NCI-H2081 treated with DMSO at 0.1 percent for 48 hours (cell line): ENCODE data around the gene H2AZ1.
"Not testable (repeated sequence)": the region's sequence is repeated elsewhere in the genome, so short reads cannot be mapped to it uniquely, and the experiment has no call there.

Experiments
- DNase-seq: peaks from one replicate; lab custom pipeline; 2025; lab: John Stamatoyannopoulos, UW

The H2AZ1 gene

DNA sequence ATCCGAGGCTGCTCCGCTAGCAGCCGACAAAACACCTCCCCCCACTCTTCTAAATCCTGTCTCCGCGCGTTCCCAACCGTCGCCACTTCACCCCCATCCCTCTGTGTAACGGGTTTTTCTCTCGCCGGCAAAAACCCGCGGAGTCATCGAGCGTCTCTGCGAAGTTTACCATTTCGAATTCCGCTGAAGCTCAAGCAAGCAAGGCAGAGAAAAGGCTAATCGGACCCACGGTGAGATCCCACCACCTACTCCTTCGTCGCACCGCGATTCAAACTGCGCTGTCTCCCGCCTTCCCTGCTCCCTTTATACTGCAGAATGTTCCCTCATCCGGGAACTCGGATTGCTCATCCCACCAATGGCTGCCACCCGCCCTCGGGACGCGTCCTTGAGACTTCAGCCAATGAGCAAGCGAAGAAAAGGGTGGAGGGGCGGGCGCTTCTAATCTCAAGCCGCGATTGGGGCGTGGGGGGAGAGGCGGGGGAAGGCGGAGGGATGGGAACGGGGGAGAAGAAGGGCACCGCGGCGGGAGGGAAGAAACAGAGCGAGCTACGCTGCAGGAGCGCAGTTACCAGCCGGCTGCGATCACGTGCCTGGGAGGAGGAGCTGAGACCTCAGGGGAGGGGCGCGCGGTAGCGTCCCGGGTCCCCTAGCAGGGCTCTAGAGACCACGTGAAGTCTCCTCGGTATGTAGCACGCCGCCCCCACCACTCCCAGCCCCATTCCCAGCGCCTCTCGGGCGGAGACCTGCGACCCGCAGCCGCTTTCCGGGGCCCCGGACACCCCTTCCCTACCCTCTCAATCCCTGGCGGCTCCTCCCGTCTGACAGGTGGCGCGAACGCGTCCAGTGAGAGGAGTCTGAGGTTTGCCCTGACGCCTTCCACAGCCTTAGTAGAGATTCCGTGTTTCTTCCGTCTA lies at the start of gene H2AZ1:
TSS of gene H2AZ1 (minus strand) at position 277 of the 914 bp plus-strand sequence. CDS start at position 172, 105 bp downstream.
- peak; percentile 84 for DNase-seq

DNA sequence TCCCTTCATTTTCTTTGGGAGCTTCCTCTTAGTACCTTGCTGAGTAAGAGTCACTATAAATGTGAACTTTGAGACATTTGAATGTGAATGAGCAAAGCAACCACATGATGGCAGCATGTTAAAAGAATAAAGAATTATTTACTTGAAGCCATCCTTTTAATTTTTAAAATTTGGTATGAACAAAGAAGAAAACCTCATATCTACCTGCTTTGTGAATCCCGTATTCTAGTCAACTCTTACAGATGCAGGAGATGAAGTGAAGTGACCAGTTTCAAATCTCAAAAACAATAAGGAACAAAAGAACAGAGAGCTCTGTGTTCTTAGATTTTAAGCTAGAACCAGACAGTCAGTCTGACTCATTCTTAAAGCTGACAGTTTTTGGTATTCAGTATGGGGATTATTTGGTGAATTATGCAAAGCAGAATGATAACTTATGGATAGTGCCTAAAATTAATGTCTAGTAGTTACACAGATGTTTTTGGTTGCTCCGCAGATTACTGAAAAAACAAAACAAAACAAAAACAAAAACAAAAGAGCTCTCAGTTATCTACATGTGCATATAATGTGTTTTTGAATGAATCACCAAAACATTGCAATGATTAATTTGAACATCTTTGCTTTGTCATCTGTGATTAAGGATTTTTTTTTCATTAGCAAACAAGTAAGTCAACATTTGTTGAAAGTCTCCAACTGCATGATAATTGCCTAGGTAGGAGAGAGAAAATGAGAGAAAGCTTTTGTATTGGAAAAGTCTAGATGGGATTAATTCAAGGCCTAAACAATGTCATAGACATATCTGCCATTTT lies 48.2 kb upstream of the H2AZ1 start:
- peak; percentile 35 for DNase-seq

DNA sequence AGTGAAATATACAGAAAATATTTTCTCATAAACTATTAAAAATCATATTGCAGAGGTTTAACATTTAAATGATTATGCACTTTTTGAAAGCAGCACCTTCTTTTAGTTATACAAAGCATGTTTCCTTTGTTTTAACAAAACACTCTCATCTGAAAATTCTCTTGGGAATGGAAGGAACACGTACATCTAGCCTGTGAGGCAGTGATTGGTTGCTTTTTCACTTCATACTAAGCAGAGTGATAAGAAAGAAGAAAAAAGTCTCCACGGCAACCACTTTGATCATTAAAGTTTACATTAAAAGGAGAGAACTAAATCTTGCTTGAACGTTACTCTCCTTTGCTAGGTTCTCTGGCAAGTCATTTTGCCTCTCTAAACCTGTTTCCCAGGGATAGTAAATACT lies 41.7 kb upstream of the H2AZ1 start:
- DNase-seq, result no peak

DNA sequence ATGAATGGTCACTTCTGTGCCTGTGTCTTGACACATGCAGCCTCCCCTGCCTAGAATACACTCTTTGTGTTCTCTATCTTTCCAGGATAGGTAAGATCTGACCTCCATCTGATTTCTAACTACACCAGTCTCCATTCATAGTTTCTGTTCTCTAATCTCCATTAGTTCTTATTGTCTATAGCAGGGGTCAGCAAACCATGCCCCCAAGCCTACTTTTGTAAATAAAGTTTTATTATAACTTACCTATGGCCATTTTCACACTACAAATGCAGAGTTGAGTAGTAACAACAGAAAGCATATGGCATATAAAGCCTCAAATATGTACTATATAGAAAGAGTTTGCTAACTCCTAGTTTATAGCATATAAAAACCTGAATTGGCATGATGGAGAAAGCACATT lies 37.6 kb upstream of the H2AZ1 start:
- no peak for DNase-seq

DNA sequence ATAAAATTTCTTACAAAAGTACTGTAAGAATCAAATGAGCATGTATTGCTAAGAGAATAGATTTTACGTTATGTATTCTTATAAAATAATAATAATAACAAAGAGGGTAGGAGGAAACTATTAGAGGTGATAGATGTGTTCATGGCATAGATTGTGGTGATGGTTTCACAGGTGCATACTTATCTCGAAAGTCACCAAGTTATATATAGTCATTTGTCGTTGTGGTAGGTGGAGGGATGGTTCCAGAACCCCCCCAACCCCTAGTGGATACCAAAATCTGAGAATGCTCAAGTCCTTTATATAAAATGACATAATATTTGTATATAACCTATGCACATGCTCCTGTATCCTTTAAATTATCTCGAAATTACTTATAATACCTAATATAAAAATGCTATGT lies 36.7 kb upstream of the H2AZ1 start:
- no peak for DNase-seq

DNA sequence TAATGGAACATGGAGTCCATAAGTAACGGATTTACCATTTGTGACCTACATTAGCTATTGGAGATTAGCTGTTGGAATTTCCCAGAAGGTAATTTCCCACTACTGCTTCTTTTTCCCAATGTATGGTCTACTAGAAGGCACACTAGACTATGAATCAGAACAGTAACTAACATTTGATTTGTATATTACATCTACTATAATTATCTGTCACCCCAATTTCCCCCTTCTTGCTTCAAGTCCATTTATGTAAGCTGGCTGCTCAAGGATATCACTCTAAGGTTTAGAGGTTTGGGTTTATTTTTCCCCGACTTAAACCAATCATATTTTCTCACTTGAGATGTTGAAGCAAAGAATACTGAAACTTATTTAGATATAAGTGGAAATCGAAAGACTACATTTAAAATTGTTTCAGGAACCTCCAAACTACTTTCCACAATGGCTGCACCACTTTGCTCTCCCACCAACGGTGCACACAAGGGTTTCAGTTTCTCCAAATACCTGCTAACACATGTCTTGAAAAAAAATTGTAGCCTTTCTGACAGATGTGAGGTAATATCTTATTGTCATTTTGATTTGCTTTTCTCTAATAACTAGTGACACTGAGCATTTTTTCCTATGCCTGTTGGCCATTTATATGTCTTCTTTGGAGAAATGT lies 33.3 kb upstream of the H2AZ1 start:
- DNase-seq, result no peak

DNA sequence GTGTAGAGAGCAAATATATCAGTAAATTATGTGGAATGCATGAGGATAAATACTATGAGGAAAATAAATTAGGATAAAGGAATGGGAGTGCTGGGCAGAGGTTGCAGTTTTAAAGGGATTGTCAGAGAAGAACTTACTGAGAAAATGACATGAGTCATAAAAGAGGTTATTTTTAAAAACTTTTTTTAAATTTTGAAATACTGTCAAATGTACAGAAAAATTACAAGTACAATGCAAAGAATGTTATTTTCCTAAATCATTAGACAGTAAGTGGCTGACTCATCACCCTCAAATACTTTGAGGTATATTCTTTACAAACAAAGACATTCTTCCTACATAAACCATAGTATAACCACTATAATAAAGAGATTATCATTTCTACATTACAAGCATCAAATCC lies 29.8 kb upstream of the H2AZ1 start:
- no peak for DNase-seq

DNA sequence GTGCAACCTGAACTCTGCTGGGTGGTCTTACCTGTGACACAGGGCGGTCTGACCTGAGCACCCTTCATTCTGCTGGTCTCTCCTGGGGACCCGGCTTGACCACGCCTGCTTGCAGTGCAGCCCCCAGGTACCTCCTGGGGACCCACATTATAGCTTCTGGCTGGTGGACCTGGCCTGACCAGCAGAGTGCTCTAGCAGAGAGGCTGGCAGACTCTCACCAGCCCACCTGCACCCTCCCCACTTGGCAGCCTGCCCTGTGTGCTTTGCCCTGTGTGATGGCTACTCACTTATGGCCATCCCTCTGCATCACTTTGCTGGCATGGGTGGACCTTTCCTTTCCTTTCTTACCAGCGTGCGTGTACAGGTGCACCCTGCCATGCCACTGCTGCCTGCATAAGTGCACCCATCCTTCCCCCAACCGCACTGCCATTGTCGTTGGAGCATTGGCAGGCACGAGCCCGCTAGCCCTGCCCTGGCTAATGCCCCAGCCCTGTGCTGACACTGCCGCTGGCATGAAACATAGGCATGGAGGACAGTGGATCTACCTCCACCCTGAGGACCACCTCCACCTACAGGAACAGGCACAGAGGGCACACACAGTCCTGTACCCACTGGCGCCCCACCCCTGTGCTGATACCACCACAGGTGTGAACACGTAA lies 21.5 kb upstream of the H2AZ1 start:
- no peak for DNase-seq

DNA sequence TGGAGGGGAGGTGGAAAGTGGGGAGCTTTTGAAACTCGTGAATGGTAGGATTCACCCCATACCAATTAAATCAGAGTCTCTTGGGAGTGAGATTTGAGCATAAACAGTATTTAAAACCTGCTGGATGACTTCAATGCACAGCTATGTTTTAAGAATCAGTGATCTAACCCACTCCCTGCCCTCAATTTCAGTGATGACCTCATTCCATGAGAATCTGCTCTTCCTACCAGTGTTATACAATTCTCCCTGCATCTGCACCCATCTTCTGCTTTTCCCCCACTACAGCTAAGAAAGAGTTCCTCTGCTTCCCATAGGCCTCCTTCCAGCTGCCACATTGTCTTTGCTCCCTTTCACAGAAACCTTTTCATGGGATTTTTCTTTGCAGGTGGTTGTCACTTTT lies 18.3 kb upstream of the H2AZ1 start:
- no peak for DNase-seq

DNA sequence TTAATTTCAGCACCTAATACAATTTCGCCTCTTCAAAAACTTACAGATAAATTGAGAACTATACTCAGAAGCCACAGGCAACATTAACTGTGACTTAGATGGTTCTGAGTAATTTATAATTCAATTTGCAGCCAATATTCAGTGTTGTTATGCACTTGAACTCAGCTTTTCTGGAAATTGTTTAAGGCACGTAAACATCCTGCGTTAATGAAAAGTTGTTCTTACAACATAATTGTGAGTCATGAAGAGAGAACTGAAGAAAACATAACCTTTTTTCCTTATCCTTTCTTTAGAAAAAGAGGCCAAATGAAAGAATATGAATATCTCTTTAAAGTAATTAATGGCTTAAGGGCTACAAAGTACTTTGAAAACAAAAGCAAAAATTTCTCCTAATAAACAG lies 16.6 kb upstream of the H2AZ1 start:
- DNase-seq, result no peak

DNA sequence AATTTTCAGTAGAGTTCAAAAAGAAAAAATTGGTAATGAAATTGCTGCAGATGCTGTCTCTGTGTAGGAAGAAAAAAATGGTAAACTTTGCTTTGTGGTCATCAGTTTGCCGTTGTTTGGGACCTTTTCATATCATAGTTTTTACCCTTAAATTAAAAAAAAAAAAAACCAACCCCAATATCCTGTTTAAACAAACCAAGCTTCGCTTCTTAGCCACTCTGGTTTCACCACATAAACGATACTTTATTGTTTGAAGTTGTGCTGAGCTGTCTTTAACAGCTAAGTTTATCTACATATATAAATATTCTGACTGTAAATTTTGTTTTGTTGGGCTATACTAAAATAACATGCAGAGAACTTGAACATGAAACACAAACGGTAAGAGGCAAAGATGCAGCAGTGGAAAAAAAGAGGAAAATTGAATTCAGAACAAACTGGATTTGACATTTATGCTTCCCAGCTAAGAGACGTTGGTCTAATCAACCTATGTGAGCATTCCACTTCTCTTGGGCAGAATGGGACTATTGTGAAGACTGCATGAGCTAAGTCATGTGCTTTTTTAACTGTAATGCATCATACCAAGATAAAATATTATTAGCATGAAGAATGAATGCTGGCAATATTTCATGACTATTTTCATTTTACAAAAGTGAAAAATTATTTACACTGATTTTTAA lies 15.7 kb upstream of the H2AZ1 start:
- no peak for DNase-seq

DNA sequence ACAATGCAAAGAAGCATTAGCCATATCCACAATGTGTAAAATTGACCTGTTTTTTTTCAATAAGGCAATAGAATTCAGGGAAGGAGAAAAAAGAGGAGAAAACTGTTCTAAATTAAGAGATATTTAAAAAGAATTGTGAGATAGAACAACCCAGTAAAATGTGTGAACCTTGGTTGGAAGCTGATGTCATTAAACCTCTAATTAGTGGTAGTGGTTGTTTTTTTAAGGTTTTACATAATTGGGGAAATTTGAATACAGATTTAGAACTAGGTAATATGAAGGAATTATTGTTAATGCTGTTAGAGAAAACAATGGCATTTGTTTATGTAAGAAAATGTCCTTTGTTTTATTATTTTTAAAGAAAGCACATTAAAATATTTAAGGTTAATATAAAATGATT lies 15.1 kb upstream of the H2AZ1 start:
- DNase-seq, result no peak

DNA sequence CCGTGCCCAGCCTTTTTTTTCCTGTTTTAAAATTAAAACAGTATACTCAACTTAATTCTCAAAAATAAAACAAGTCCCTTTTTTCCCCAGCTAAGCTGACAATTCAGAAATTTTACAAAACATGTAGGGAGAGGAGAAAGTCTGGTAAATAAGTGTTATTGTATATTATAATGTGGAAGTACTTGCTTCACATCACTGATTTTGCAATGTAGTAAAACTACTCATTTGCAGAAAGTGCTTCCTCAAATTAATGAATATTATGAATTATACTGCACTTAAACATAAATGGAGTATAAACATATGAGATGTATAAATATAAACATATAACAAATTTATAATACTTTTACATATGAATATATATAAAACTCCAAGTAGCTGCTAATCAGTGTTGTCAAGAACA lies 11.6 kb upstream of the H2AZ1 start:
- no peak for DNase-seq

DNA sequence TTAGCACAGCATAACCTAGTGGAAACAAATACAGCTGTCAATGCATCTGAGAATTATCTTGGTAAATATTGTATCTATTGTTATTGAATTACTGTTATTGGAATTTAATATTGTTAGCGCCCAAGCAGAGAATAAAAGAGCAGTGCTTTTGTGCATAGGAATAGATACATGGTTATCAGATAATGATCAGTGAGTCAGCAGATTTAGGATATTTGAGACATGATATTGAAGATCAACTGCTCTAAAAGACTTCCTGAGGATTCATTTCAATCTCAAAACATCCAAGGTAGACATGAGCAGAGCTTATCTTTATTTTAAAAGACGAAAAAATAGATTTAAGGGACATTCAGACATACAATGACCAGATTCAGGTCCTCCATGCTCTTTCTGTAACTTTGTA lies 10.6 kb upstream of the H2AZ1 start:
- DNase-seq, result no peak

DNA sequence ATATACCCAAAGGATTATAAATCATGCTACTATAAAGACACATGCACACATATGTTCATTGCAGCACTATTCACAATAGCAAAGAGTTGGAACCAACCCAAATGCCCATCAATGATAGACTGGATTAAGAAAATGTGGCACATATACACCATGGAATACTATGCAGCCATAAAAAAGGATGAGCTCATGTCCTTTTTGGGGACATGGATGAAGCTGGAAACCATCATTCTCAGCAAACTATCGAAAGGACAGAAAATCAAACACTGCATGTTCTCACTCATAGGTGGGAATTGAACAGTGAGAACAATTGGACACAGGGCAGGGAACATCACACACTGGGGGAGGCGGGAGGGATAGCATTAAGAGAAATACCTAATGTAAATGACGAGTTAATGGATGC lies 8.1 kb upstream of the H2AZ1 start:
- DNase-seq, result not testable (repeated sequence)

DNA sequence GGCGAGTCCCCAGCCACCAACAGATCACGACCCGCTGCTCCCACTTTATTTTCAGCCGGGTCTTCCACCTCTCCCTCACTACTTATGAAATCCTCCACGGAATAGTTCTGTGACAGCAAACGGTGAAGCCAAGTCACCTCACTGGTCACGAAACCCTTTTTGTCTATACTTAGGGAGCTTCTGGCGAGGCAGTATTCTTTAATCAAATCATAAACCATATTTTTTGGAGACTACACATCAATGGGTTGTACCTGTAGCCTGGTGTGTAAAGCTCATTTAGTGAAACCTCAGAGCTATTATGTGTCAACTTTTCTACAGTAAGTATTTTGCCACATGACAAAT lies 809 bp upstream of the H2AZ1 start:
- no peak for DNase-seq

DNA sequence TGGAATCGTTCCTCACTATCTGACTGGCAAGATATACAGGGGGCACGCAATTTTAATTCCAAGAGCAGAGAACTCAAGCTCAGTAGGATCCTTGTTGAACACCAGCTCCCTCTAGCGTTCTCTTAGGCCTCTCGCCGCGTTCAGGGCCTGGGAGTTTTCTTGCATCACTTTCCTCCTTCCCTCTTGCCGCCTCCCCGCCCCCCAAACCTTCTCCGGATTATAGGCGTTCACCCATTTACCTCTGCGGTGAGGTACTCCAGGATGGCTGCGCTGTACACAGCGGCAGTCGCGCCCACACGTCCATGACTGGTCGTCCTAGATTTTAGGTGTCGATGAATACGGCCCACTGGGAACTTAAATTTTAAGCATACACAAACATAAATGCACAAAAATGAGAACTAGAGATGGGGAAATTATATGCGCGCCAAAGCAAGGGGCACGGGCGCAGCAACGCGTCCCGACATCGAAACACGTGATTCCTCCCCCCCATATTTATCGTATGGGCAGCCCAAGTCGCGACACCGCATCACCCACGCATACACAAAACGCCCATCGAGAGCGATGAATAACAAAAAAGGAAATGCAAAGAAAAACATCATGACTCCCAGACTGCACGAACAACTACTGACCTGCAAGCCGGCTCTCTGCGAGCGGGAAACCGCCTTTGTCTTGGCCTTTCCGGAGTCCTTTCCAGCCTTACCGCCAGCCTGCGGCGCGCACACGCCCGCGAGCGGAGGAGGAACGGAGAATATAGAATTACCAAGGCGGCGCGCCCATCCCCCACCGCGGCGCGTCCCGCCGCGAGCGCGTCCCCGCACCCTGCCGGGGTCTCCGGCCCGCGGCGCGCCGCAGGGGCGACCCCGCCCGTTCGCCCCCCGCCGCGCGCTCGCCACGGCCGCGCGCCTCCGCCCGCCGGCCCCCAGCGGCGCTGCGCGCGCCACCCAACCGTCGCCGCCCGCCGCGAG lies 759 bp downstream of the H2AZ1 start:
- peak; percentile 51 for DNase-seq

DNA sequence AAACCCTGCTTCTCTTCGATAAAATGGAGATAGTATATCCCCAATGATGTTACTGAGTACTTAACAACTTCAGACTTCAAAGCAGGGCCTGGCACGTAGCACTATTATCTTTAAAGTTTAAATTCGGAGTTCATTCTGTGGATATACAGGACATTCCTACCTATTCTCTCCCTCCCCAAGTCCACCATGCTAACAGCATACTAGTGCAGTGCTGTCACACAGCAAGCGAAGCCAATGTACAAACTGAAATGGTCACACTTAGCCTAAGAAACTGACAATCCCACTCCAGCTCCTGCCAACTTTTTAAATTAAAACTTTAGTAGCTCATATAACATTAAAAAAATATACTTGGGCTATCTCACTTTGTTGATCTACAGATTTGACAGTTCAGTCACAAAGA lies 2.5 kb downstream of the H2AZ1 start:
- DNase-seq, result no peak

DNA sequence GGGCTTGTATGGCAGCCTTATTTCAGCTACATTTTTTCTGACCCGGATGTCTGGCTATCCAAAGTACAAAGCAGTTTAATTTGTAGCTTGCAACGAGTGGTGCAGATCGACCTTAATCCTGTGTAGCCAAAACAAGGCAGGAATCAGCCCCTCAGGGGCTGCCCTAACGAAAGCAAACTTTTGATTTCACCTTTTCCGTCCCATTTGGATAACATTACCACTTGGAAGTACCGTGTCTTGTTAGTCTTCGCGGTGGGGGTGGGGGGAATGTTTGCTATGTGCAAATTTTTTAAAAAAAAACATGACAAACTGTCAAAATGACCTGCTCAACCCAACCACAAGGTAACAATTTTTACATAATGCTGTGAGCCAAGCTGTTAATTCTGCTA lies 2.9 kb downstream of the H2AZ1 start:
- DNase-seq, result no peak

DNA sequence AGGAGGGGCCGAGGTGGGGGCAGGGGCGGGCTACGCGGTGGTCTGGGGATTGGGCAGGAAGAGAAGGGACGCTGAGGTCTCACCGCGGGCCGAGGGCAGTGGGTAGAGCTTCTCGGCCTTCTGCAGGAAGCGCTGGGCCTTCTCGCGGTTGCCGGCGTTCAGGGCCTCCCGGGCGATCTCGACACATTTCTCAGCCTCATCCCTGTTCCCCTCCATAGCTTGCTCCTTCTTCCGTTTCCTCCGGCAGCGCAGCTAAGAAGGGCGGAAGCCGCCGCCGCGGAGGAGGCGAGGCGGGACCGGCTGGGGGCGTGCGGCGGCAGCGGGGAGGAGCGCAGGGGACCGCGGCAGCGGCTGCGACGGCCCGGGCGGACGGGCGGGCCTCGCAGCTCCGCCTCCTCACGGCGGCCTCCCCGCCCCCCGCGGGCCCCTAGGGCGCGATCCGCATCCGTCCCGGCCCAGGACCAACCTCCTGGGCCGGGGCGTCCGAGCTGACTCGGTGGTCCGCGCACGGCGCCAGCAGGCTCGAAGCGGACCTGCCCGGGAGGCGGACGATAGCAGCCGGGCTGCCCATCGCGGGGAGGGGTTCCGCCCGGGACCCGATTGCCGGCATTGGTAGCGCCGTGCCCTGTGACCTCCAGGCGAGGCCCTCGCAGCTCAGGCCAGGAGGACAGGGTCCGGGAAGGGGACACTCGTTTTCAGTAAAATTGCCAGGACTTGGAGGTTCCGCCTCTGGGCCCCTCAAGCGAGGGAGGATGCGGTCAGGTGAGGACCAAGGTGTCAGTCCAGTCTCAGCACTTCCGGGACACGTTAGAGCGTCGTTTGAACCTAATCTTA lies 3.5 kb downstream of the H2AZ1 start, which contains the start of gene DNAJB14:
TSS of gene DNAJB14 (minus strand) at position 263 of the 834 bp plus-strand sequence. CDS start at position 216, 47 bp downstream.
- peak; percentile 14 for DNase-seq
